8988T (cell line): ENCODE measurements around the gene ASPRV1.

Experiments used
- DNase-seq: peaks from one replicate; pipeline ENCODE4 v3.0.0; 2011

Gene ASPRV1

GRCh38 chr2:69988086-69988635, 26.7 kb upstream of the ASPRV1 start:
- DNase-seq = no peak

- no peak for DNase-seq
These were observed 25.3 kb upstream of the ASPRV1 start for GRCh38 chr2:69986691-69987090.

- no peak for DNase-seq
These were observed 24.3 kb upstream of the ASPRV1 start for GRCh38 chr2:69985688-69986087.

- DNase-seq = no peak
These were observed 23.8 kb upstream of the ASPRV1 start for GRCh38 chr2:69985216-69985615.

GRCh38 chr2:69983392-69983966, 22.0 kb upstream of the ASPRV1 start:
- DNase-seq = no peak

GRCh38 chr2:69979902-69980807, 18.7 kb upstream of the ASPRV1 start:
- no peak for DNase-seq

- no peak for DNase-seq
These were observed 16.6 kb upstream of the ASPRV1 start for GRCh38 chr2:69977906-69978482.

- no peak for DNase-seq
These were observed 15.8 kb upstream of the ASPRV1 start for GRCh38 chr2:69977186-69977585.

GRCh38 chr2:69975853-69976462, 14.5 kb upstream of the ASPRV1 start:
- no peak for DNase-seq

GRCh38 chr2:69975136-69975852, 13.9 kb upstream of the ASPRV1 start:
- no peak for DNase-seq

GRCh38 chr2:69973335-69973735, 11.9 kb upstream of the ASPRV1 start:
- no peak for DNase-seq

GRCh38 chr2:69972822-69973221, 11.4 kb upstream of the ASPRV1 start:
- no peak for DNase-seq

GRCh38 chr2:69969991-69970390, 8.6 kb upstream of the ASPRV1 start:
- no peak for DNase-seq

GRCh38 chr2:69969126-69969983, 7.9 kb upstream of the ASPRV1 start:
- no peak for DNase-seq

GRCh38 chr2:69968609-69969008, 7.2 kb upstream of the ASPRV1 start:
- DNase-seq = no peak

- no peak for DNase-seq
These were observed 5.1 kb upstream of the ASPRV1 start for GRCh38 chr2:69966496-69966895.

- DNase-seq = no peak
These were observed 4.5 kb upstream of the ASPRV1 start for GRCh38 chr2:69965756-69966445.

GRCh38 chr2:69964353-69964841, 3.0 kb upstream of the ASPRV1 start:
- no peak for DNase-seq

GRCh38 chr2:69962986-69963730, 1.7 kb upstream of the ASPRV1 start:
- DNase-seq = no peak

- no peak for DNase-seq
These were observed 610 bp downstream of the ASPRV1 start for GRCh38 chr2:69960821-69961220.
